Breast epithelium (tissue), 4 donors: ENCODE data around the gene GPR152. TPM values are rescaled to one million over a fixed set of nuclear protein-coding genes. Genes with fewer than 3 reads are reported as not detected.
"Not testable (repeated sequence)": the region's sequence is repeated elsewhere in the genome, so short reads cannot be mapped to it uniquely, and the experiment has no call there.

ENCODE experiments used
- DNase-seq, 2 donors: peaks; one replicate each; pipeline ENCODE4 v3.0.0-alpha.2; 2019; ENCODE audit warnings: low spot score in 2 of 2
- H3K27ac ChIP-seq, 2 donors: fragments of 200-600 bp; sonication (generic) in 1 of 2; one replicate each; pipeline ENCODE4 v1.5.1; 2016 to 2019; ENCODE audit warnings: mild to moderate bottlenecking in 1 of 2
- H3K27me3 ChIP-seq, 2 donors: fragments of 200-600 bp; sonication (generic) in 1 of 2; one replicate each; pipeline versions ENCODE4 v1.5.1 to v1.6.0; 2017 to 2019; ENCODE audit warnings: control low read depth in 1 of 2, mild to moderate bottlenecking in 1 of 2
- H3K36me3 ChIP-seq: fragments of 200-600 bp; one replicate; pipeline ENCODE4 v1.5.1; 2019
- H3K4me1 ChIP-seq, 2 donors: fragments of 200-600 bp; sonication (generic); one replicate each; pipeline ENCODE4 v1.5.1; 2016 to 2019; ENCODE audit warnings: control low read depth in 1 of 2
- H3K4me3 ChIP-seq, 3 donors: fragments of 200-600 bp; sonication (generic); 1 replicate in 2 of 3; 2 replicates in 1 of 3; pipeline ENCODE4 v1.5.1; 2016 to 2019; ENCODE audit warnings: mild to moderate bottlenecking in 3 of 3, moderate library complexity in 2 of 3
- H3K9me3 ChIP-seq, 2 donors: fragments of 200-600 bp; sonication (generic) in 1 of 2; one replicate each; pipeline ENCODE4 v1.5.1; 2016 to 2019; ENCODE audit warnings: control low read depth in 1 of 2
- CTCF ChIP-seq, 3 donors: fragments of 450-650 bp; IDR thresholded peaks; one replicate each; pipeline ENCODE4 v1.5.1; 2016 to 2017; ENCODE audit warnings: antibody characterized with exemption in 3 of 3, mild to moderate bottlenecking in 3 of 3, moderate library complexity in 3 of 3
- POLR2A ChIP-seq: fragments of 450-650 bp; IDR thresholded peaks from one replicate; pipeline ENCODE4 v1.6.1; 2016; ENCODE audit warnings: antibody characterized with exemption, mild to moderate bottlenecking, moderate library complexity
- POLR2AphosphoS5 ChIP-seq, 3 donors: sonication (generic); formaldehyde crosslinking; IDR thresholded peaks; one replicate each; pipeline ENCODE4 v1.6.1; 2017; ENCODE audit warnings: antibody characterized with exemption in 3 of 3
- intact Hi-C: fragments of 100-400 bp; cut with DNase I; formaldehyde crosslinking; loops from one replicate; pipeline ENCODE4 v1.15.1; 2023; ENCODE audit warnings: low total_unique reads
- total RNA-seq, 3 donors: library from RNA; depleted of rRNA; stranded (reverse); fragments of >200 nt; gene quantifications; one replicate each; pipeline ENCODE4 v1.1.0, GENCODE V29; 2016

The GPR152 gene
- total RNA-seq, 3 donors from 2014 or later, result not detected

GRCh38 chr11:67404515-67405195 lies 47.9 kb downstream of the GPR152 start:
- intact Hi-C loops, result no loop called here
- peak overlapping the region; percentile 4 to 39 (median 17) for H3K4me3 ChIP-seq
- no peak for DNase-seq
- TF ChIP-seq POLR2A (no peak), POLR2AphosphoS5 (IDR thresholded peaks at IDR 0.05) (no peak), CTCF (IDR thresholded peaks at IDR 0.05) (no peak)
- no peaks in the 10 kb centered on the region for H3K9me3 ChIP-seq
- no peaks in the 10 kb centered on the region for H3K27me3 ChIP-seq
- peak overlapping the region in 1 of 2 donors; percentile 19 for H3K27ac ChIP-seq
- no peaks in the 10 kb centered on the region for H3K36me3 ChIP-seq
- H3K4me1 ChIP-seq, result peaks cover 11% of the 10 kb centered on the region in 2 donors

- H3K4me3 ChIP-seq, H3K36me3 ChIP-seq, H3K27me3 ChIP-seq, H3K9me3 ChIP-seq, DNase-seq, intact Hi-C loops, H3K27ac ChIP-seq: not testable (repeated sequence)
- peaks cover 12 to 14% of the 10 kb centered on the region in 2 donors for H3K4me1 ChIP-seq
Measured at GRCh38 chr11:67403085-67403484, 49.4 kb downstream of the GPR152 start.

DNA sequence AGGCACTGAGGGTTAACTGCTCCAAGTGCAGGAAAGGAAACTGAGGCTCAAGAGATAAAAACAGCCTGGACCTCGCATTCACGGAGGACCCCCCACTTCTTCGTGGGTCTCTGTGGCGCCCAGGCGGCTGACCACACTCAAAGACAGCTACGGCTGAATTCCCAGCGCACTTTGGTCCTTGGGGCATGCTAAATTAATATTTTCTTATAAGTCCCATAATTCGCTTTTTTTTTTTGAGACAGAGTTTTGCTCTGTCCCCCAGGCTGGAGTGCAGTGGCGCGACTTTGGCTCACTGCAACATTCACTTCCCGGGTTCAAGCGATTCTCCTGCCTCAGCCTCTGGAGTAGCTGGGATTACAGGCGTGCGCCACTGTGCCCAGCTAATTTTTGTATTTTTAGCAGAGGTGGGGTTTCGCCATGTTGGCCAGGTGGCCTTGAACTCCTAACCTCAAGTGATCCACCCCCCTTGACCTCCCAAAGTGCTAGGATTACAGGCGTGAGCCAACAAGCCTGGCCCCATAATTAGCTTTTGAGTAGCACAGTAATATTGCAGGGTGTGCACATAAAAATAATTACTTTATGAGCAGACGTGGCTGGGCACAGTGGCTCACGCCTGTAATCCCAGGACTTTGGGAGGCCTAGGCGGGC lies 50.2 kb downstream of the GPR152 start:
- H3K36me3 ChIP-seq, H3K27me3 ChIP-seq, intact Hi-C loops, H3K9me3 ChIP-seq, DNase-seq: not testable (repeated sequence)
- H3K27ac ChIP-seq, result peak overlapping the region; percentile 92 to 97
- peaks cover 12 to 14% of the 10 kb centered on the region in 2 donors for H3K4me1 ChIP-seq
- peak overlapping the region; percentile 33 to 90 (median 88) for H3K4me3 ChIP-seq

DNA sequence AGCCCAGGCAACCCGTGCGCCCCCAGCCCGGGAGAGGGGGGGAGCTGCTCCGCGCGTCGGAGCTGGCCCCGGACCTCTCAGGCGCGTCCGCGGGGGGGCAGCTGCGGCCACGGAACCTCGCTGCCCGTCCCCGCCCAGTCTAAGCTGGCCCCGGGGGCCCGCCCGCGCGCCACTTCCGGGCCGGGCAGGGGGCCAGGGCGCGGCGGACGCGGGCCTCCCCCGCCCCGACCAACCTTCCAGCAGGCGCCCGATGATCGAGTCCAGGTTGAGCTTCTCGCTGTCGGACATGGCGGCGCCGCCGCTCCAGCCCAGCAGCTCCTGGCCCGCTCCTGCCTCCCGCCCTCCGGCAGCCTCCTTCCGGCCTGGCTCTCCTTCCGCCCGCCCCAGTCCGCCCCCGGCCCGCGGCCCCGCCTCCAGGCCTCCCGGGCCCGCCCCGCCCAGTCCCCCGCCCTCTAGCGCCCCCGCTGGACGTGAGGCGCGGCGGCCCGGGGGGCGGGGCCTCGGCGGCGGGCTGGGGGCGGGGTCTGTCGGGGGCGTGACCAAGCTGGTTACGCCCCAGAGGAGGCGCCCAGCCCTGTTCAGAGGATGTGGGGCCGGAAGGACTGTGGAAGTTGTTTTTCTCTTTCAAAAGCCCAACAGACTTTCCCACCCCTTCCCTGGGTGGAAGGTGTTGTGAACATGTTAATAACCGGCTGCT lies 50.9 kb downstream of the GPR152 start, which contains the start of gene PPP1CA:
TSS of gene PPP1CA (minus strand) at position 364 of the 697 bp plus-strand sequence. CDS start at position 288, 76 bp downstream.
- no peaks in the 10 kb centered on the region for H3K36me3 ChIP-seq
- no peaks in the 10 kb centered on the region for H3K9me3 ChIP-seq
- H3K27me3 ChIP-seq, result no peaks in the 10 kb centered on the region
- H3K27ac ChIP-seq, result peak within 1 kb of the TSS; percentile 92 to 97
- peak in 1 of 3 donors; percentile 30 for TF ChIP-seq CTCF (IDR thresholded peaks at IDR 0.05)
- no peak for TF ChIP-seq POLR2A
- peak in 2 of 3 donors; percentile 42 to 53 for TF ChIP-seq POLR2AphosphoS5 (IDR thresholded peaks at IDR 0.05)
- H3K4me3 ChIP-seq, result peak within 1 kb of the TSS; percentile 88 to 90 (median 90)
- peak; percentile 89 to 91 for DNase-seq
- peaks cover 12 to 14% of the 10 kb centered on the region in 2 donors for H3K4me1 ChIP-seq
- intact Hi-C loops, result no loop called here

Other genes starting within 250 kb of the GPR152 start
- 10 to 100 TPM; 41.1 to 52.8 (median 52.1) TPM for gene GRK2, start 186.3 kb downstream of the GPR152 start, total RNA-seq
- 10 to 100 TPM; 23.7 to 51.8 (median 40.7) TPM for gene ANKRD13D, start 163.4 kb downstream of the GPR152 start, total RNA-seq
- 10 to 100 TPM; 28.8 to 55.2 (median 34.4) TPM for gene SSH3, start 149.2 kb downstream of the GPR152 start, total RNA-seq
- gene POLD4, start 99.2 kb downstream of the GPR152 start, total RNA-seq, result 10 to 100 TPM; 48.7 to 91.5 (median 69.2) TPM
- gene CLCF1, start 79.1 kb downstream of the GPR152 start, total RNA-seq, result 10 to 100 TPM in 2 of 3 donors, 1 to 10 TPM in 1; 3.2 to 11.1 (median 10.2) TPM
- gene RAD9A, start 60.7 kb downstream of the GPR152 start, total RNA-seq, result 10 to 100 TPM; 11.0 to 31.0 (median 24.6) TPM
- 10 to 100 TPM; 73.1 to 91.9 (median 76.7) TPM for gene PPP1CA, start 50.9 kb downstream of the GPR152 start, total RNA-seq
- gene TBC1D10C, start 48.6 kb downstream of the GPR152 start, total RNA-seq, result 1 to 10 TPM in 2 of 3 donors, under 1 TPM in 1; 0.66 to 2.0 (median 1.6) TPM
- 1 to 10 TPM in 1 of 3 donors, under 1 TPM in 2; 0.16 to 4.2 (median 0.66) TPM for gene CARNS1, start 37.1 kb downstream of the GPR152 start, total RNA-seq
- gene RPS6KB2, start 24.2 kb downstream of the GPR152 start, total RNA-seq, result 10 to 100 TPM; 28.0 to 41.6 (median 40.1) TPM
- gene PTPRCAP, start 15.0 kb downstream of the GPR152 start, total RNA-seq, result 1 to 10 TPM; 2.1 to 9.2 (median 8.0) TPM
- 10 to 100 TPM; 73.6 to 84.3 (median 80.0) TPM for gene CORO1B, start 9.3 kb downstream of the GPR152 start, total RNA-seq
- 10 to 100 TPM in 1 of 3 donors, 1 to 10 TPM in 2; 3.5 to 10.7 (median 3.9) TPM for gene CABP4, start 2.6 kb upstream of the GPR152 start, total RNA-seq
- 10 to 100 TPM; 37.8 to 54.2 (median 42.3) TPM for gene TMEM134, start 16.5 kb upstream of the GPR152 start, total RNA-seq
- gene AIP, start 30.3 kb upstream of the GPR152 start, total RNA-seq, result 10 to 100 TPM; 66.4 to 84.5 (median 69.8) TPM
- 10 to 100 TPM in 2 of 3 donors, 1 to 10 TPM in 1; 6.4 to 20.0 (median 11.7) TPM for gene PITPNM1, start 52.6 kb upstream of the GPR152 start, total RNA-seq
- 10 to 100 TPM; 32.1 to 35.4 (median 32.8) TPM for gene CDK2AP2, start 55.4 kb upstream of the GPR152 start, total RNA-seq
- not detected for gene CABP2, start 70.7 kb upstream of the GPR152 start, total RNA-seq
- 1,000 to 10,000 TPM in 2 of 3 donors, 100 to 1,000 TPM in 1; 552 to 1,029 (median 1,013) TPM for gene GSTP1, start 131.1 kb upstream of the GPR152 start, total RNA-seq
- gene NDUFV1, start 154.2 kb upstream of the GPR152 start, total RNA-seq, result 100 to 1,000 TPM; 159 to 222 (median 186) TPM
- 10 to 100 TPM in 2 of 3 donors, 1 to 10 TPM in 1; 9.7 to 15.1 (median 12.0) TPM for gene NUDT8, start 177.2 kb upstream of the GPR152 start, total RNA-seq
- gene TBX10, start 187.0 kb upstream of the GPR152 start, total RNA-seq, result not detected
- gene ACY3, start 198.0 kb upstream of the GPR152 start, total RNA-seq, result under 1 TPM in 2 of 3 donors, not detected in 1; 0.66 to 0.73 TPM
- gene ALDH3B2, start 221.9 kb upstream of the GPR152 start, total RNA-seq, result 10 to 100 TPM in 2 of 3 donors, under 1 TPM in 1; 0.32 to 62.3 (median 44.1) TPM